ENCODE results near the gene SHLD1.

Gene SHLD1

GRCh38 chr20:5827861-5828260, 77.7 kb downstream of the SHLD1 start:
- DNase-seq: no peak
- Histone ChIP-seq H3K27me3 (no peaks in the 10 kb centered on the region), H3K27ac (no peak overlapping the region), H3K4me1 (peaks cover 0 to 5% (median 0%) of the 10 kb centered on the region in 4 donors), H3K4me3 (no peak overlapping the region), H3K9me3 (no peaks in the 10 kb centered on the region), H3K36me3 (no peaks in the 10 kb centered on the region)
- intact Hi-C loops (cut with DNase I; ENCODE audit: low total_unique reads): no loop called here
- no peak for TF ChIP-seq CTCF (IDR thresholded peaks at IDR 0.05)

GRCh38 chr20:5829241-5829809, 79.1 kb downstream of the SHLD1 start:
- intact Hi-C loops (cut with DNase I; ENCODE audit: low total_unique reads): no loop called here
- Histone ChIP-seq H3K27ac (no peak overlapping the region), H3K9me3 (no peaks in the 10 kb centered on the region), H3K36me3 (no peaks in the 10 kb centered on the region), H3K4me3 (no peak overlapping the region), H3K27me3 (no peaks in the 10 kb centered on the region), H3K4me1 (peaks cover 0 to 11% (median 0%) of the 10 kb centered on the region in 4 donors)
- TF ChIP-seq CTCF (IDR thresholded peaks at IDR 0.05): no peak
- DNase-seq: no peak

DNA sequence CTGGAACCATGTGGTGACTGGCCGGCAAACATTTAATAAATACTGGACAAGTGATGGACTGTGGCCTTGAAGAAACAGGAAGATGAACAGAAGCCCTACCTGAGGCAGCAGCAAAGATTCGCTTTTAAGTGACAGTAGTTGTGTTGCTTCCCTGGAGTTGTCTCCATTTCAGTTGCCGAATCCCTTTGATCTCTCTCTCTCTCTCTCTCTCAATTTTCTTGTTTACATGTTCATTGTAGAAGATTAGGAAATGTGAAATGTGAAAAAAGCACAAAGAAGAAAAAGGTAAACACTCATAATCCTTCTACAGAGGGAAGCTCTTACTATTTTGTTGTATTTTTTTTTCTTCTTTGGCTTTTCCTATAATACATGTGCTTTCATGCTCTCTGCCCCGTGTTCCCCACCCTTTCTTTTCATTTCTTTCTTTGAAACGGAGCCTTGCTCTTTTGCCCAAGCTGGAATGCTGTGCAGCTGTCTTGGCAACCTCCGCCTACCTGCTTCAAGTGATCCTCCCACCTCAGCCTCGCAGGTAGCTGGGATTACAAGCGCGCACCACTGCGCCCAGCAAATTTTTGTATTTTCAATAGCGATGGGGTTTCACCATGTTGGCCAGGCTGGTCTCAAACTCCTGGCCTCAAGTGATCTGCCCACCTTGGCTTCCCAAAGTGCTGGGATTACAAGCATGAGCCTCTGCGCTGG, 81.5 kb downstream of the SHLD1 start:
- H3K27me3 ChIP-seq: no peaks in the 10 kb centered on the region
- DNase-seq: no peak
- intact Hi-C loops (cut with DNase I; ENCODE audit: low total_unique reads): no loop called here
- H3K4me1 ChIP-seq: peaks cover 0 to 25% (median 7%) of the 10 kb centered on the region in 4 donors
- no peak overlapping the region for H3K27ac ChIP-seq
- no peak for TF ChIP-seq CTCF (IDR thresholded peaks at IDR 0.05)
- H3K4me3 ChIP-seq: no peak overlapping the region
- no peaks in the 10 kb centered on the region for H3K36me3 ChIP-seq
- H3K9me3 ChIP-seq: no peaks in the 10 kb centered on the region

- H3K4me1 ChIP-seq: peaks cover 0 to 25% (median 7%) of the 10 kb centered on the region in 4 donors
- H3K27me3 ChIP-seq: no peaks in the 10 kb centered on the region
- TF ChIP-seq CTCF (IDR thresholded peaks at IDR 0.05): no peak
- H3K36me3 ChIP-seq: no peaks in the 10 kb centered on the region
- no peak overlapping the region for H3K4me3 ChIP-seq
- no peak for DNase-seq
- no peaks in the 10 kb centered on the region for H3K9me3 ChIP-seq
- H3K27ac ChIP-seq: no peak overlapping the region
- intact Hi-C loops (cut with DNase I; ENCODE audit: low total_unique reads): no loop called here
Measured at GRCh38 chr20:5833309-5833941, 83.2 kb downstream of the SHLD1 start.

DNA sequence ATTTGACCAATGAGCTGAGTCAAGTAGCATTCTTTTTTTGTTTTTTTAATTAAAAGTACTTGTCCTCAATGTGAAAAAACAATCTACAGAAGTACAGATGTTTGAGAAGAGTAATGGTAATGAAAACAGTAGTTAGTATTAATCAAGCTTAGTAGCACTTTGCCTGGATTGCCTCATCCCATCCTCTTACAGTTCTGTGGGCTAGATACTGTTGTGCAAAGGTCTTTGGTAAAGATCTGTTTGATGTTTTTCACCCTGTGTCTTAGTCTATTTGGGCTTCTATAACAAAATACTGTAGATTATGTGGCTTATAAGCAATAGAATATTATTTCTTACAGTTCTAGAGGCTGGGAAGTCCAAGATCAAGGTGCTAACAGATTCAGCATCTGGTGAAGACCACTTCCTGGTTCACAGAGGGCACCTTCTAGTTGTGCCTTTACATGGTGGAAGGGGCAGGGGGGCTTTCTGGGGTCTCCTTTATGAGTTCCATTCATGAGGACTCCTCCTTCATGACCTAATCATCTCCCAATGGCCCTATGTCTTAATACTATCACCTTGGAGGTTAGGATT, 84.3 kb downstream of the SHLD1 start:
- Histone ChIP-seq H3K4me1 (peaks cover 0 to 25% (median 7%) of the 10 kb centered on the region in 4 donors), H3K36me3 (no peaks in the 10 kb centered on the region), H3K27ac (no peak overlapping the region), H3K4me3 (no peak overlapping the region), H3K27me3 (no peaks in the 10 kb centered on the region), H3K9me3 (no peaks in the 10 kb centered on the region)
- no peak for TF ChIP-seq CTCF (IDR thresholded peaks at IDR 0.05)
- intact Hi-C loops (cut with DNase I; ENCODE audit: low total_unique reads): no loop called here
- DNase-seq: no peak
